Medulla oblongata (tissue), 1 donor: Measurements from ENCODE around the gene HOMER2.
"Not testable (repeated sequence)": the region's sequence is repeated elsewhere in the genome, so short reads cannot be mapped to it uniquely, and the experiment has no call there.

Experiments used
- DNase-seq: peaks from one replicate; pipeline ENCODE4 v3.0.0-alpha.2; 2015; ENCODE audit errors: extremely low spot score

HOMER2 gene

DNA sequence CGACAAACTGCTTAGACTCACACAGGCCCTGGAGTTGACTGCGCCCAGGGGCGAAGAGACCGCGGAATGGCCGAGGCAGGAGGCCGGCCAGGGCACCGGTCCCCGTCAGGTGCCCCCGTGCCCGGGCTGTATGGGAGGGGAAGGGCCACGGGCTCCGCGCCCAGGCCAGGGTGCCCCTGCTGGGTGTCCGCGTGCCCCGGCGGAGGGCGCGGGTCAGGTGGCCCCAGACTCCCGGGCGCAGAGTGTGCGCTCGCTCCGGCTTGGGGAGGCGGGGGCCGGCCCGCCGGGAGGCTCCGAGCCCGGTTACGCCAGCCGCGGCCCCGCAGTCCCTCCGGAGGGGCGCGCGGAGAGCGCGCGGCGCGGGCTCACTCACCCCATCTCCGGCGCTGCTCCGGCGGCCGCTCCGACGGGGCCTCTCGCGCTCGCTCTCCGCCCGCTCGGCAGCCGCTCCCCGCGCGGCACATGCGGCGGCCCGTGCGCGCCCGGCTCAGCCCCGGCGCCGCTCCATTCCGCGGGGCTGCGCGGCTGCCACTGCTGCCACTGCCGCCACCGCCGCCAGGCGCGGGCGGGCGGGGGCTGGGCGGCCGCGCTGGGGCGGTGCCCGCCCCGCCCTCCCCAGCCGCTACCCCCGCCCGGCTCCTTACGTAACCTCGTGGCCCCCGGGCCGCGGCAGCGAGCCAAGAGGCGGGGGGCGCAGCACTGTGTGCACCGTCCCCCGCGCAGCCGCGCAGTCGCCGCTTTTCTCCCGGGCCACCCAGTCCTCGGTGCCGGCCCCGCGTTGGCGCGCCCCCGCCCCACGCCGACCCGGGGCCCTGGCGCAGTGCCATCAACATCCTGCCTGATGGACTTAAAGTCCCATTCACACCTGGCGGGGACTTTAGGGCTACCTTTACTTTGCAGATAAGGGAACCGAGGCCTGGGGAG is at the start of gene HOMER2:
Gene HOMER2 (minus strand): TSS at position 563 of the 924 bp plus-strand sequence. CDS start 185 bp downstream, at position 378.
- peak; percentile 22 for DNase-seq

DNA sequence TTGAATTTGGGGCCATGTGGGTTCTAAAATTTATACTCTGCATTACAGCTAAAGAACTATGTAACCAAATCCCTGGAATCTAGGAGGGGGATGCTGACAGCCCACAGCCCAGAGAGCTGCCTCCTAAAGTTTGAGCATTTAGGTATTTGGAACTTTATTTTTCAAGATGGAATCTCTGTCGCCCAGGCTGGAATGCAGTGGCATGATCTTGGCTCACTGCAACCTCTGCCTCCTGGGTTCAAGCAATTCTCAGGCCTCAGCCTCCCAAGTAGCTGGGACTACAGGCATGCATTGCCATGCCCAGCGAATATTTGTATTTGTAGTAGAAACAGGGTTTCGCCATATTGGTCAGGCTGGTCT is 48.1 kb upstream of the HOMER2 start:
- not testable (repeated sequence) for DNase-seq

DNA sequence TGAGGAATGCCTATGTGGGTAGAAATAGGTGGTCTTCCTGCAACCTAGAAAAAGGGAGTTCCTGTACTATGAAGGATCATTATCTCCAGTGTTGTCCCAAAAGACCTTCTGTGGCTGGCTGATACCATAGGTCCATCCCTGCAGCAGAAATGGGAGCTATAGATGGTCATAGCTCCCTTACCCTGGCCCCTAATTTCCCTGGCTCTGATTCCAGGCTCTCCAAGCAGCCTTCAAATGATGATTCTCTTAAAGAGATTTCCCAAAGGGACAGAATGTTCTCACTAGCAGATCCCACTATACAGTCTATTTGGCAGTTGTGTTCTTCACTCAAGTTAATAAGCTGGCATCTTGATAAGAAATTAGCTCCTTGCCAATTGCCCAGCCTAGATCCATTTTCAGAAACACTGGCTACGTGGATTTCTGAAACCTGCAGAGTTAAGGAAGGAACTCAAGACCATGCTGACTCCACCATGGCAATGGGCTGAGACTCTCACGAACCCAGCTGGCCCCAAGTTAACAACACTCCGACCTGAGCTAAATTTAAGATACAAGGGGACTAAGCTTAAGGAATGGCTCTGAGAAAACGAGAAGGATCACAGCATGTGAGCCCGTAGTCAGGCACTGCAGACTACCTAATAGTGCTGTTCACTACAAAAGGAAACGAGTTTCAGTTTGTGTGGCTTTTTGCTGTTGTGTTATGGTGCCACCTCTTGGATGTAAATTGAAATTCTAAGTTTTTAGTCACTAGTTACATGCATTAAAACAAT is 47.6 kb upstream of the HOMER2 start:
- peak; percentile 67 for DNase-seq

DNA sequence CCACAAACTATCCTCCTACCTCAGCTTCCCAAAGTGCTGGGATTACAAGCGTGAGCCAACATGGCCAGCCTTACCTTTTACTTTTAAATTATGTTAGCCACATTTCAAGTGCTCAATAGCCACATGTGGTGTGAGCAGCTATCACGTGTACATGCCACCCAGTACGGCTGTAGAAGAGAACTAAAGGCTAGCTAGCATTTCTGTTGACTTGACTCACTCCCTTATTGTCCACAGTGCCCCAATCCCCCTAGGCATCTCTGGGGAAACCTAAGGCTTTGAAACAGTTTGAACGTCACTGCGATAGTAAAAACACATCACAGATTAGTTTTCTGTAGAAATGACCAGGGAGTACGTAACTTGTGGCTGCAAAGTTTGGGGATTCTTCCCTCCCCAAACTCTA is 46.9 kb upstream of the HOMER2 start:
- no peak for DNase-seq

DNA sequence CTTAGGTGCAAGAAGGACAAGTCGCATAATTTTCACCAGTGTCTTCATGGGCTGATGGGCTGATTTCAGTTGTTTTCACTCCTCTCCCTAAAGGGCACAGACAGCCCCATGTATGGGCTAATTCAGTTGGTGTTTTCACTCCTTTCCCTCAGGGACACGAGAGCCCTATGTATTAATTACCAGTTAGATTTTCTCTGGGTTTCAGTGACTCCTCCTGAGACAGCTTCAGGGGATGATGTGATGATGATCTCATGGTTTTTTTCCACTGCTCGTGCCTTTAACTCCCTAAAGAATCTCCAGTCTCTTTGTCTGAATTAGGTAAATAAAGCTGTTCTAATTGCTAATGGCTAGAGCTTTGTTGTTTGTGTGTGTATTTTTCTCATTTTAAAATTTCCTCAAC is 43.4 kb upstream of the HOMER2 start:
- DNase-seq: no peak

DNA sequence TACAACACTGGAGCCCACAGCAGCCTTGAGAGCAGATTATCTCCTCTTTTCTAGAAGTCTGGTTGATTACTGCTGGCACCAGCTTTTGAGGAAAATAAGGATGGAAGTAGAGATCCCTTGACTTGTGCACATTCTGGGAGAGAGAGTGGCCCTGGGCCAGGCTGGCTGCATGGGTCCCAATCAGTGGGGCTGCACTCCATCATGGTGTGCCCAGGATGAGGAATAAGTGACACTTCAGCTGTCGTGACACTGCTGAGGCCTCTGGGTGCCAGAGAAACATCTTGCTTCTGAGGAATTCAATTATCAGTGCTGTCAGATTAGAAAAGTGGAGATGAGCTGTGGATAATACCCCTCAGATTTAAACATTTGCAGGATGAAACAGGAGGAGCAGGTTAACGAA is 42.6 kb upstream of the HOMER2 start:
- no peak for DNase-seq

DNA sequence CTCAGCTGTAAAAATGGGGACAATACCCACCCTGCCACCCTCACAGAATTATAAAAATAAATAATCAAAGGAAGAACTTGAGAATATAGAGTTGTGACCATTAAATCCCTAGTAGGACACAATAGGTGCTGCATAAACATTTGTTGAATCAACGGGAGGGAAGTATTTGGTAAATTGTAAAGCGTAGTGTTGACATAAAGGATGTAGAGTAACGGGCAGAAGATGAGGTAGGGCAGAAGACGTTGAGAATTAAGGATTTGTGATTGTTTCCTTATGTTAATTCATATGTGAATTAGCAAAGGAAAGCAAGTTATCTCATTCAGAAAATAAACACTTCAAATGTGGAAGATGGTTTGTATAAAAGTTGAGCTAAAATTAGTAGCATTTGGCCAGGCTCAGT is 40.6 kb upstream of the HOMER2 start:
- DNase-seq: no peak

DNA sequence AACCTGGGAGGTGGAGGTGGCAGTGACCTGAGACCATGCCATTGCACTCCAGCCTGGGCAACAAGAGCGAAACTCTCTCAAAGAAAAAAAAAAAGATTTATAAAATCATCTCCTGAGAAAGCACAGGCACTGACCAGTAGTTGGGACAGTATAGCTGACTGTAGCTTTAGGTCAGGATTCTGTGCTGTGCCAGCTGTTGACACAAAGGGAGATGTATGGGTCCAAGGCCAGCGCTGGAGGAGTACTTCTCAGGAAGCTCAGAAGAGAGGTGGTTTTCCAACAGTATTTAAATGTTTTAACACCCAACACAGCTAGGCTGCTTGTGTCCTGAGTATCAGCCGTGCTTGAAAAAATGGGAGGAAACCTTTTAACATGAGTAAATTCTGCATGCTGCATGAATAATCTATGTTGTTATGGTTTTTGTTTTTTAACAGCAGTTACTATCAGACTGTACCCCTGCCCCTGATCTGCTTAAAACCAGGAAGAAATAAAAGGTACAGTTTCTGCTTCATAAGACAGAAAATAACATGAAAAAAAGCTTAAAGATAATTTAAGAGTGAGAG is 40.0 kb upstream of the HOMER2 start:
- no peak for DNase-seq

DNA sequence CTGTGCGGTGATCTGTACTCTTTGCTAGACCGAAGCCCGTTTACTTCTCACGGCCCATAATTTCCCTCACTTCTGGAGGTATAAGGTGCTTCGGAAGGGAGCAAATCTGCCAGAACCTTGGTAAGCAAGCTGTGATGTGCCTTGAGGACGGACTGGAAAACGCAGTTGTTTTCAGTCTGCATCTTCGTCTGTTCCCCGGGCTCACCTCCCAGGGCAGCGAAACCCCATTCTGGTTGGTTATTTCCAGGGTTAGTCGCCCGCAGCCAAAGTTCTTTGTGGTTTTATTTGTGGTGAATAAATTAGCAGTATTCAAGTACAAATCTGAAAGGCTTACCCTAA is 33.9 kb upstream of the HOMER2 start:
- no peak for DNase-seq

DNA sequence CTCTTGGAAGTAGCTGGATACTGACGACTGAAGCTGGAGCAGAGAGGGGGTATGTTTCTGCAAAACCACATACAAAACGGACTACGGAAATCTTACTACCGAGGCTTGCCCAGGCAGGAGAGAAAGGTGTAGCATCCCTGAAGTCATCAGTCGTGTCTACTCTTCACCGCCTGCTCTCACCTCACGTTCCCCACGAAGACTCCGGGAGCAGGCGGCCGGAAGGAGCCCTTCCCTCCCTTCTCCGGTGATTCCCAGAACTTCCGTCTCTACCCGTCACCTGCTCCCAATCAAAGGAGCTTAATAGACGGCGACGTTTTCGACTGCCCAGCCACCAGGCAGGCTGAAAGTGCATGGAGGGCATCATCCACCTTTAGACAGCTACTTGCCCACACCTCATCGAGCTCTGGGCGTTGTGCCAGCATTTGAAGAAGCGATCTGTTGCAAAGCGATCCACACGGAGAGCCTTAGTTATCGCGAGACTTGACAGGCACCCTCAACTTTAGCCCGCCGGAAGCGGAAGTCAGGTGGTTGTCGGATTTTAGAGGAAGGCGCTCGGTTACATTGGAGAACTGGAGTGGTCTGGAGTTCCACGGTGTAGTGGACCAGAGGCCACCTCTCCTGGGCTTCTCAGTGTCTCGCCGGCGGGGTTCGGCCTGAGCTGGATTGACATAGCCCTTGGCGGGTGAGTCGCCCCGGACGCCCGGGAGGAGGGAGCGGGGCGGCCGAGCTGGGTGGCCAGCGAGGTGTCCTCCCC is 33.3 kb upstream of the HOMER2 start, which contains the start of gene RAMAC:
Gene RAMAC (plus strand): TSS at position 523 of the 754 bp plus-strand sequence. CDS start 2,809 bp downstream, outside the sequence.
- peak; percentile 98 for DNase-seq

DNA sequence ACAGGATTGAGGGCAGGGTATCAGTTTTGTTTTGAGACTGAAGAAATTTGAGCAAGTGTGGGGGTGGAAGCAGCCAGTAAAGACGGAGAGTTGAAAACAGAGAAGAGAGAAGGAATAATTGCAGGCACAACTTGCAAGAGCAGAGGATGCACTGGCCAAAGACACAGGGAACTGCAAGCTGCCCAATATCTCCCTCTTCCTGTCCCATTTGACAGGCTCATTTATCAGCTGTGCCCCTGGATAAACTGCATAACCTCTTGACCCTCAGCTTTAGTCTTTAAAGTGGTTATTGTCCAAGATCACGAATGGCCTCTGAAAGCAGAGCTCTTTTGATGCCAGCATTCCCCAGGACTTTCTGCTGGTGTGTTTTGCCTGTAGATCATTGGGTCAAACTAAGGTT is 28.5 kb upstream of the HOMER2 start:
- no peak for DNase-seq

DNA sequence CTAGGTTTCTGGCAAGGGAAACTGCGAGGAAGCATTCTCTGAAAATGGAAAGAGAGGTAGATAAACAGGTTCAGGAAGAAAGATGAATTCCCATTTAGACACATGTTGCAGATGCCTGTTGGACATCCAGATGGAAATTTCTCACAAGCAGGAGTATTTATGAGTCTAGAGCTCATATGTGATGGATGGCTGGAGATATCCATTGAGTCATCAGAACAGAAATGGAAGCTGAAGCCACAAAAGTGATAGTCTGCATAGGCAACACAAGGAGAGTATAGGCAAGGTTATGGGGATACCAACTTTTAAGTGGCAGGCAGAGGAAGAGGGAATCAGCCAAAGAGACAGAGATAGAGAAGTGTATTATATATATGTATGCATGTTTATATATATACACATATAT is 27.2 kb upstream of the HOMER2 start:
- DNase-seq: no peak

DNA sequence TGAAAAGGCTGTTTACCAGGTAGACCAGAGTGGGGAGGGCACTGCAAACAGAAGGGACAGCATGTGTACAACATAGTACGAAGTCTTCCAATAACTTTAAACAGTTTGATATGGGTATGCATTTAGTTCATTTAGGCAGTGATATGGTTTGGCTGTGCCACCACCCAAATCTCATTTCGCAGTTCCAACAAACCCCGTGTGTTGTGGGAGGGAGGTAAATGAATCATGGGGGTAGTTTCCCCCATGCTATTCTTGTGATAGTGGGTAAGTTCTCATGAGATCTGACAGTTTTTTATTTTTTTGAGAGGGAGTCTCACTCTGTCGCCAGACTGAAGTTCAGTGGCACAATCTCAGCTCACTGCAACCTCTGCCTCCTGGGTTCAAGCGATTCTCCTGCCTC is 25.9 kb upstream of the HOMER2 start:
- no peak for DNase-seq

DNA sequence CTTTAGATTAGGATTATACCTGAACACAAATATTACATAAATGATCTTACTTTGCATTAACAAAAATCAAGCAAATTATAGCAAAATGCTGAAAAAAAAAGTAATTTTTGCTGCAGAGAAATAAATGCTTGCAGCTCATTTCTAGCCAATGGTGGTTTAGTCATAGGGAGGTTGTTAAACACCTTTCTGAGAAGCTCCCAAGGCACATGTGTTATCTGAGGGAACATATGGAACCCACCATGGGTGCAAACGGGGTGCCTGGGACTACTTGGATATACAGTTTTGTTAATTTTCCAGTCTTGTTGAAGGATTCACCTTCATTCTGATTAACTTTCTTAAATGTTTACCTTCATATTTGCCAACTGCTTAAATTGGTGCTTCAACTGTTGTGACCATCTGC is 24.6 kb upstream of the HOMER2 start:
- no peak for DNase-seq

DNA sequence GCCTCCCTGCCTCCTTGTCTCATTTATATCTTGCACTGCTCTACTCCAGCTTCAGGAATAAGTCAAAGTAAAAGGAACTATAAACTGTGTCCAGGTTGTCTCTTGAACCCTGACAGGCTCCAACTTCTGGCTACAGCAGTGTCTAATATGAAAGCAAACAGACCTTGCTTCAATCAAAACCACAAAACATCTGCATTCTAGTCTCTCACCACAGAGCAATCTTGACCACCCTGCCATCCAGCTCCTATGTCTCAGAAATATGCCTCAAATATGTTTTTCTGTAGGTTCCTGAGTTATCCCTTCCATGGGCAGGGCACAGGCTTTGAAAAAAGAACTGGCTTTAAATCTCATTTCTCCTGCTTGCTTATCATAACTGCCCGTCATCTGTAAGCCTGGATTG is 20.5 kb upstream of the HOMER2 start:
- DNase-seq: no peak

DNA sequence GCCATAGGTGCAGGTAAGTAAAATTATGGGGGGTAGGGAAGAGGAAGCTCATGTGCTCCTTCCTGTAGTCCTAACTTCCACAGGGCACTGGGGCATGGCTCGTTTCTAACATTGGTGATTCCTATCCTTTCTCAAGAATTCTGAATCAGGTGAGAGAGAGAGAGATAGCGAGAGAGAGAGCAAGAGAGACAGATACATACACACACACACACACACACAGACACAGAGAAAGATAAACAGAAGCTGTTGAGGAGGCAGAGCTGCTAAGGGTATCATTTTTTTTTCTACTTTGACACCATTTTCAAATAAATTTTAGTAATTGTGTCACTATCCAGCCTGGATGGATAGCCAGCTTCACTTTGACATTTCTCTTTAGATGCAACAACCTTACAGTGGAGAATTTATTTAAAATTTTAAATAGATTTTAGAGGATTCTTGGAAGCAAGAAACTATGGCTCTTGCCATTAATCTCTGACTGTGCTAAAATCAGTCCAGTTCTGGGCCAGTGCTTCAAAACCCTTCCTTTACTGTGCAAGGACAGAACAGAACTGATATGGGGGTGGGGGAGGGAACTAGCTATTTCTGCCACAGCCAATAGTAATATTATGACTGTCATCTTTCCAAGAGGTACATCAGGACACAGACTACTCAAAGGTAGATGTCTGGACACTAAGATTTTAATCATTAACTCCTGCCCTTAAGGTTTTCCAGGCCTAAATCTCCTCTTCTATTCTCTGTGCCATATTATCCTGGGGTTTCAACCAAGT is 18.9 kb upstream of the HOMER2 start:
- no peak for DNase-seq

DNA sequence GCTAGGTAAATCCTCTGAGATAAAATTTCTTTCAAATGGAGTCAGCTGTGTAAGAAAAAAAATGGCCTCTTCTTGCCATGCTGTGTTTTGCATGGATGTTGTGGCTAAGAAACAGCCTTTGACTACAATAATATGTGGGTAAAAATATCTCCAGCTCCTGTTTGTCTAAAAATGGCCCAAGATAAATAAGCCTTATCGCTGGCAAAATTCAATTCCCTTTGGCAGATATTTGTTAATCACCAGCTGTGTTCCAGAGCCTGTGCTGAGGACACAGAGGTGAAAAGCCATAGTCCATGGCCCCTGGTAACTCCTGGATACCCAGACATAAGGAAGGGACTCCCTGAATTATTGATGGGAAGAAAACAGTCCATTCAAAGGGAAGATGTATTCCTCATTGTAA is 18.2 kb upstream of the HOMER2 start:
- DNase-seq: no peak

DNA sequence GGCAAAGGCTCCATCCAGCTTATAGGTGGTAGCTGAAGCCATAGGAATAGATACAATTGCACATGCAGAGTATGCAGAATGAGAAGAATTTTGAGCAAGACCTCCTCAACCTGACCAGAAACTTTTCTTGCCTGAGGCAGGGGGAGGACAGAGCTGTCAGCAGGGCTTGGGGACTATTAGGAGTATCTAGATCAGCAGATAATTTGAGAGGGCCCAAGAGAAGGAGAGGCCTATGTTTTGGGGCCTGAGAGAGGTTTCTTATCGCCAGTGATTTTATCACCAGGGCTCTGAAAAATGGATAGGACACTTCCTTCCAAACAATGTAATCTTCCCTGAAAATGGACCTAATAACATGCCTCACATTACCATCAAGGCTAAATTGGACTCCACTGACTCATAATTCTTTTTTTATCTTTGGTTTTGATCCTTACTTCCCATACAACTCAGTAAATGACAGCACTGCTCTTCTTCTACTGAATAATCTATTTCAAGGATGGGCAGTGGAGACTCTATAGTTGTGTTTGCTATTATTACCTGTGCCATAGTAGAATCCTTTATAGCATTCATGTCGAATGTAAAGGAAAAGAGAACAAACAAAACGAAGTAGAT is 17.7 kb upstream of the HOMER2 start:
- DNase-seq: no peak

DNA sequence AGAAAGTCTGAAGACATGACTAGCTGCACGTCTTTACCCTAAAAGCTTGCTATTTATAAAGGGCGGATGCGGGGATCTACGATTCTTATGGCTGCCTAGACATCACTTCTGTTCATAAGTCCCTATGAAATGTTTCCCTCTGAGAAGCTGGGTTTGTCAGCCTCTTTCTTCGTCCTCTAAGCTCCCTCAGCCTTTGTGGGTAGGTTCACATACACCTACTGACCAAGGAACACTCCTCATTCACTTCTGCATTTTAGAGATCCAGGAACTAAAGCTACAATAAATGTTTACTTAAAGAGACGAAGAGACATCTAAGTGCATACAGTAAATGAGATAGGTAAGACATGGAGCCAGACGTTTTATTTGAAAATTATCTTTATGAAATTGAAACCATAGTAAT is 16.8 kb upstream of the HOMER2 start:
- DNase-seq: no peak

DNA sequence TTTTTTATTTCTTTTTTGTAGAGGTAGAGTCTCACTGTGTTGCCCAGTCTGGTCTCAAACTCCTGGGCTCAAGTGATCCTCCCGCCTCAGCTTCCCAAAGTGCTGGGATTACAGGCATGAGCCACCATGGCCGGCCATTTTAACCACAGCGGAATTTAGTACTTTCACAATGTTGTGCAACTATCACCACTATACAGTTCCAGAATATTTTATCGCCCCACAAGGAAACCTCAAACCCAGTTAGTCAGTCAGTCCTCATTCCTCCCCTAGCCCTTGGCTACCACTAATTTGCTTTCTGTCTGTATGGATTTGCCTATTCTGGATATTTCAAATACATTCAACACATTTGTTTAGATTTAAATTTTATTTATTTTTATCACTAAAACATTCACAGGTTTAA is 15.5 kb upstream of the HOMER2 start:
- DNase-seq: no peak

DNA sequence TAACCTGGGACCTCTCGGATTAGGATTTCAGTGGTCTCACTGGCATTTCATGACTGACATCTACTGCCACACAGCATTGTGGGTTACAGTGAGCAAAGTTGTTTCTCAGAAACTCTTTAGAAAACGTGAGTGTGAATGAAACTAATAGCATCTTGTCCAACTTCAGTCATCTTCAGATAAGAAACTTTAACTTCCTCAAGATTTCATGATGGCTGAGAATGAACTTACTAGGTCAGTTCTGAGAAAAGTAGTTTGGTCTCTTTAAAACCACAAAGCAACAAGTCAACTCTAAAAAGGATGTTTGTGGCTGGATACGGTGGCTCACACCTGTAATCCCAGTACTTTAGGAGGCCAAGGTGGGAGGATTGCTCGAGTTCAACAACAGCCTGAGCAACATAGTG is 14.2 kb upstream of the HOMER2 start:
- DNase-seq: no peak
